OCI-LY7 (cell line): ENCODE results near the gene BCL7A. TPM values are rescaled to one million over a fixed set of nuclear protein-coding genes. Genes with fewer than 3 reads are reported as not detected.

Experiments used
- BruUV-seq: library from RNA; stranded (reverse); fragments of 400-500 nt; replicated peaks from 2 replicates; lab custom pipeline; 2021; lab: Mats Ljungman, UMichigan
- CTCF ChIA-PET: fragments of 300-600 bp; sonication (Branson Sonifier 250); formaldehyde crosslinking; loops from one replicate; lab custom pipeline; 2022; ENCODE audit warnings: antibody characterized with exemption; ENCODE audit not compliant: unreplicated experiment; lab: Charles Lee
- POLR2A ChIA-PET: fragments of 300-600 bp; sonication (Branson Sonifier 250); formaldehyde crosslinking; loops from one replicate; lab custom pipeline; 2022; ENCODE audit warnings: antibody characterized with exemption; lab: Charles Lee
- DNase-seq: peaks from one replicate; pipeline ENCODE4 v3.0.0-alpha.2; 2015; ENCODE audit warnings: low spot score
- H2AFZ ChIP-seq: fragments of 200-600 bp; sonication (generic), shearing (Covaris generic); 2 replicates; pipeline ENCODE4 v1.6.1; 2014; ENCODE audit warnings: mild to moderate bottlenecking, antibody characterized with exemption, low read length, moderate library complexity
- H3K27ac ChIP-seq: fragments of 200-600 bp; sonication (generic); 2 replicates; pipeline ENCODE4 v1.5.1; 2014; ENCODE audit warnings: mixed run types, low read depth, mild to moderate bottlenecking, moderate library complexity, low read length, inconsistent platforms; ENCODE audit not compliant: poor library complexity, severe bottlenecking
- H3K36me3 ChIP-seq: fragments of 200-600 bp; sonication (generic); 2 replicates; pipeline ENCODE4 v1.6.1; 2014; ENCODE audit warnings: mild to moderate bottlenecking, antibody characterized with exemption, low read length, moderate library complexity, mixed read lengths; ENCODE audit not compliant: insufficient read depth
- H3K4me1 ChIP-seq: fragments of 200-600 bp; sonication (generic); 2 replicates; pipeline ENCODE4 v1.5.1; 2014; ENCODE audit warnings: mild to moderate bottlenecking, low read length; ENCODE audit not compliant: insufficient read depth, poor library complexity, severe bottlenecking
- H3K4me2 ChIP-seq: fragments of 200-600 bp; sonication (generic); 2 replicates; pipeline ENCODE4 v1.6.1; 2014; ENCODE audit warnings: mild to moderate bottlenecking, low read length
- H3K4me3 ChIP-seq: fragments of 200-600 bp; sonication (generic); 2 replicates; pipeline ENCODE4 v1.5.1; 2014; ENCODE audit warnings: mild to moderate bottlenecking, low read depth, low read length; ENCODE audit not compliant: poor library complexity, severe bottlenecking
- H3K79me2 ChIP-seq: fragments of 200-600 bp; sonication (generic); 2 replicates; pipeline ENCODE4 v1.6.1; 2016; ENCODE audit warnings: low read depth, mild to moderate bottlenecking, low read length, moderate library complexity, mixed read lengths; ENCODE audit not compliant: insufficient read depth
- H3K9me2 ChIP-seq: fragments of 200-600 bp; sonication (generic); 2 replicates; pipeline ENCODE4 v1.6.1; 2016; ENCODE audit warnings: mild to moderate bottlenecking, low read length, mixed read lengths; ENCODE audit not compliant: insufficient read depth
- H3K9me3 ChIP-seq: fragments of 200-600 bp; sonication (generic); 2 replicates; pipeline ENCODE4 v1.6.1; 2014; ENCODE audit warnings: mild to moderate bottlenecking, mixed run types, low read length, mixed read lengths
- H4K20me1 ChIP-seq: fragments of 200-600 bp; sonication (generic); 2 replicates; pipeline ENCODE4 v1.6.1; 2014; ENCODE audit warnings: mild to moderate bottlenecking, antibody characterized with exemption, low read length, moderate library complexity, mixed read lengths; ENCODE audit not compliant: insufficient read depth
- EZH2phosphoT487 ChIP-seq: fragments of 200-600 bp; sonication (generic); IDR thresholded peaks from 2 replicates; pipeline ENCODE4 v1.6.1; 2018; ENCODE audit warnings: low read depth, borderline replicate concordance, mild to moderate bottlenecking, mixed run types, antibody characterized with exemption, low read length, moderate library complexity, mixed read lengths
- intact Hi-C: fragments of 100-400 bp; cut with micrococcal nuclease; formaldehyde crosslinking; loops from one replicate; pipeline ENCODE4 v1.10.0; 2022; ENCODE audit not compliant: unreplicated experiment
- total RNA-seq, 2 experiments: library from RNA; depleted of rRNA in 1 of 2; stranded (reverse); fragments of >200 nt in 1 of 2; shearing (Covaris generic) in 1 of 2; gene quantifications; 2 replicates each; pipeline ENCODE4 v1.2.3, GENCODE V29; 2014 to 2022
- TF ChIP-seq, protein P1 (sequence below): fragments of 200-600 bp; sonication (generic); conservative IDR thresholded peaks from 2 replicates; pipeline ENCODE4 v1.5.1; 2014; ENCODE audit warnings: mild to moderate bottlenecking, antibody characterized with exemption, low read length, moderate library complexity, mixed read lengths

BCL7A gene
- total RNA-seq, 2 experiments from 2014 or later, result 76.2 to 84.7 TPM

DNA sequence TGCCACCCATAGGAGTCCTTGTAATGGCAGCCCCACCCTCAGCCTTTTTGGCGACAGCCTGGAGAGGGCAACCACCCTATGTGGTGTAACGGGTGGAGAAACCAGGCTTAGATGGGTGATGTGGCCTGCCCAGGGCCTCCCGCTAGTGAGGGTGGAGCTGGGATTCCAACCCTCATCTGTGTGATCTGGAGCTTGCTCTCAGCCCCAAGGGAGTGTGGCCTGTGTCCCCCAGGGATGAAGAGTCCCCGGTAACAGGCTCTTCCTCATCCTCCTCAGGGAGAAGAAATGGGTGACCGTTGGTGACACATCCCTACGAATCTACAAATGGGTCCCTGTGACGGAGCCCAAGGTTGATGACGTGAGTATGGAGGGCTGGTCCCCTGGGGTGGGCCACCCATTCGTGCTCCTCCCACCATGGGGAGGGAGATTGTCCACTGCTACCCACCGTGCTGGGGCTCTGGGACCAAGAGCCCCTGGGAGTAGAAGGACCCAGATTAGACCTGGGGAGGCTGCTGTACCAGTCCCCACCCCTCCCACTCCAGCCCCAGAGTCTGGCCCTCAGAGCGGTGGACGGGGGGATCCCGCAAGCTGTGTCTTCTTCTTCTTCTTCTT, 8.8 kb downstream of the BCL7A start:
- Histone ChIP-seq H2AFZ (no peak overlapping the region), H3K4me3 (no peak overlapping the region), H3K4me2 (peak overlapping the region; percentile 86; the same call in 1 of the 2 replicates), H3K4me1 (peaks cover 74% of the 10 kb centered on the region), H3K9me2 (no peaks in the 10 kb centered on the region), H3K36me3 (peaks cover 73% of the 10 kb centered on the region), H3K9me3 (no peaks in the 10 kb centered on the region), H4K20me1 (no peaks in the 10 kb centered on the region), H3K79me2 (peaks cover 100% of the 10 kb centered on the region), H3K27ac (peak overlapping the region; percentile 94)
- CTCF ChIA-PET, result no interaction called here
- no TSS peak for BruUV-seq
- DNase-seq, result no peak
- no peak for TF ChIP-seq EZH2phosphoT487
- TF ChIP-seq, protein P1, sequence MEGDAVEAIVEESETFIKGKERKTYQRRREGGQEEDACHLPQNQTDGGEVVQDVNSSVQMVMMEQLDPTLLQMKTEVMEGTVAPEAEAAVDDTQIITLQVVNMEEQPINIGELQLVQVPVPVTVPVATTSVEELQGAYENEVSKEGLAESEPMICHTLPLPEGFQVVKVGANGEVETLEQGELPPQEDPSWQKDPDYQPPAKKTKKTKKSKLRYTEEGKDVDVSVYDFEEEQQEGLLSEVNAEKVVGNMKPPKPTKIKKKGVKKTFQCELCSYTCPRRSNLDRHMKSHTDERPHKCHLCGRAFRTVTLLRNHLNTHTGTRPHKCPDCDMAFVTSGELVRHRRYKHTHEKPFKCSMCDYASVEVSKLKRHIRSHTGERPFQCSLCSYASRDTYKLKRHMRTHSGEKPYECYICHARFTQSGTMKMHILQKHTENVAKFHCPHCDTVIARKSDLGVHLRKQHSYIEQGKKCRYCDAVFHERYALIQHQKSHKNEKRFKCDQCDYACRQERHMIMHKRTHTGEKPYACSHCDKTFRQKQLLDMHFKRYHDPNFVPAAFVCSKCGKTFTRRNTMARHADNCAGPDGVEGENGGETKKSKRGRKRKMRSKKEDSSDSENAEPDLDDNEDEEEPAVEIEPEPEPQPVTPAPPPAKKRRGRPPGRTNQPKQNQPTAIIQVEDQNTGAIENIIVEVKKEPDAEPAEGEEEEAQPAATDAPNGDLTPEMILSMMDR, result no peak
- POLR2A ChIA-PET, result no interaction called here
- intact Hi-C loops, result no loop called here

DNA sequence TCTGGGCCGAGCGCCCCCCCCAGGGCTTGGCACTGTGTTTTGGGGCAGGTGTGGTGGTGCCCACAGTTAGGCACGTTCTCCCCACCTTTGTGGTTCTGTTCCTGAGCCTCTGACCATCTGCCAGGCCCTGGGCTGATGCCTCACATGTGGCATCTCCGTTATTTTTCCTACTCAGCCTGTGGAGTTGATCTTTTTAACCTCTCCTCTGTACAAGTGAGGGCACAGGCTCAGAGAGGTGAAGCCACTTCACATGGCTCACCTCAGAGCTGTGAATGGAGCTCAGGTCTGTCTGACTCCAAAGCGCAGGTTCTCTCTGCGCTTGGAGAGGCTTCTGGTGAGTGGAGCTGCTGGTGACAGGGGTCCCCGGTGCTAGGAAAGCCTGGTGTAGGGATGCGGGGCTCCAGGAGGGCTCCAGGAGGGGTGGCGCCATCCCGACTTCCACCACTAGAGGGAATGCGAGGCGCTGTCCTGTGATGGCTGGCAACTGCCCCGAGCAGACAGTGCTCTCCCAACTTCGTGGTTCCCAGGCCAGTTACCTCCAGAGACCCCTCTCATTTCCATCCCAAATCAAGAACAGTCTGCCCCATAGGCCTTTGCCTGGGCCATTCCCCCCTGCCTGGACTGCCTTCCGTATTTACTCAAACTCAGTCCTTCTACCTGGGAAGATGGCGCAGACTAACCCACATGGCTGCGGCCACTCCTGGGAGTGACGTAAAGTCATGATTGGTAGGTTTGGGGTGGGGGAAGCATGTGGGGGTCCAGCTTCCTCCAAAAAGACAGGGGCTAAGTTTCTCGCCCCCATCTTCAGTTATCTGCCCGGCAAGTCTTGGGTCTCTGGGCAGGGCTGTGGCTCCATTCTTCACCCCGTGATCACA, 9.9 kb downstream of the BCL7A start:
- Histone ChIP-seq H3K27ac (peak overlapping the region; percentile 94), H3K79me2 (peaks cover 100% of the 10 kb centered on the region), H3K36me3 (peaks cover 79% of the 10 kb centered on the region), H3K4me1 (peaks cover 64% of the 10 kb centered on the region), H3K9me3 (no peaks in the 10 kb centered on the region), H3K9me2 (no peaks in the 10 kb centered on the region), H3K4me2 (peak overlapping the region; percentile 65), H4K20me1 (no peaks in the 10 kb centered on the region), H2AFZ (no peak overlapping the region), H3K4me3 (peak overlapping the region; percentile 33)
- ChIA-PET POLR2A (interaction anchor here (0.6 to 1.6 kb wide), 2 partner anchors 25 to 30 kb away, joined by 4 to 10 read pairs; no protein-coding TSS in a partner anchor), CTCF (interaction anchor here (0.6 to 1.1 kb wide), 2 partner anchors 115 to 123 kb away, joined by 3 read pairs; no protein-coding TSS in a partner anchor)
- BruUV-seq, result no TSS peak
- intact Hi-C loops, result no loop called here
- TF ChIP-seq, protein P1, result peak; percentile 81
- TF ChIP-seq EZH2phosphoT487, result no peak
- DNase-seq, result peak; percentile 49
